Skin epidermis (tissue), 12 donors: ENCODE measurements around the gene MLLT6.

ENCODE experiments used
- H3K27ac ChIP-seq, 21 experiments: fragments of 200-600 bp; sonication (generic) in 11 of 21; one replicate each; pipeline ENCODE4 v1.5.0; 2020; ENCODE audit warnings: mild to moderate bottlenecking in 3 of 21, inconsistent platforms in 2 of 21, moderate library complexity in 2 of 21
- H3K4me3 ChIP-seq, 7 experiments: fragments of 200-600 bp; sonication (generic) in 2 of 7; one replicate each; pipeline ENCODE4 v1.5.0; 2020; ENCODE audit warnings: inconsistent platforms in 2 of 7, mild to moderate bottlenecking in 2 of 7, moderate library complexity in 1 of 7

MLLT6 gene

DNA sequence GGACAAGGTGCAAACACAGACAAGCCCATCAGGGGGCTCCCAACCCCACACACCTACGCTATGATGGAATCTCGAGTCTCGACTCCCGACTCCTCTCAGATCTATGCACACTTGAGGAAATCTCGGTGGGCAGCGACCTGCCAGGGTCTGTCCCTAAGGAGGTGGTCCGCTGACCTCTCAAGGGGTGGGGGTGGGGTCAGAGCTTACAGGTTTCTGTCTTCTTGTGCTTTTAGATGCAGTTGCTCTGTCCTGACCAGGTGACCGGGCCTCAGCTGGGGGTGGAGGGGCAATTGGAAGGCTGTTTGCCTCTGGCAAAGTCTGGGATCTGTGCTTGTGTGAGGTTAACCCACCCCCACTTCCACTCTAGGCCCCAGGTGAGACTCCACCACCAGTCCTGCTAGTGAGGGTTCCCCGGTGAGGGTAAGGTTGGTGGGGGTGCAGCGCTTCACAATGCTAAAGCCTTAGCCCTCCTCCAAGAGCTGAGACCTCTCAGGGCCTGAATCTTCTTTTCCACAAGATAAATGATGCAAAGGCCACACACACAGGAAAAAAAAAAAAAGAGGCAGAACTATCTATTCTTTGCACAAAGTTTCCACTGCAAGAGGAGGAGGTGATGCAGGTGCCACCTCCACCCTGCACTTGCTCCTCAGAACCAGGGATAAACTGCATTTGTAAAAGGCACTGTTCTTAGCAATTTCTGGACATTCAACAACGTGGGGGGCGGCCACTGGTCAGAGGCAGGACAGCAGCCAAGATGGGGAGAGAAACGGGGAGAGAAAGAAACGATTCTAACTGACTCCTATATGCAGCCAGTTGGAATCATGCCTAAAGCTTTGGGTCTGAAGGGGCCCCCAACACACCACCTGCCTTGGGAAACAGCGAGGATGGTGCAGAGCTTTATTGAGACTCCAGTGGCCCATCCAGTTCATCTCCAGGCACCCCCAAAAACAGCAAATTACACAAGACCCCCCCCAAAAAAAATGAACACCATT, 29.2 kb downstream of the MLLT6 start:
- Histone ChIP-seq H3K27ac (no peak overlapping the region), H3K4me3 (no peak overlapping the region)

GRCh38 chr17:38735161-38735997, 30.3 kb downstream of the MLLT6 start:
- Histone ChIP-seq H3K4me3 (no peak overlapping the region), H3K27ac (no peak overlapping the region)

GRCh38 chr17:38738007-38738662, 33.1 kb downstream of the MLLT6 start:
- Histone ChIP-seq H3K4me3 (no peak overlapping the region), H3K27ac (no peak overlapping the region)

DNA sequence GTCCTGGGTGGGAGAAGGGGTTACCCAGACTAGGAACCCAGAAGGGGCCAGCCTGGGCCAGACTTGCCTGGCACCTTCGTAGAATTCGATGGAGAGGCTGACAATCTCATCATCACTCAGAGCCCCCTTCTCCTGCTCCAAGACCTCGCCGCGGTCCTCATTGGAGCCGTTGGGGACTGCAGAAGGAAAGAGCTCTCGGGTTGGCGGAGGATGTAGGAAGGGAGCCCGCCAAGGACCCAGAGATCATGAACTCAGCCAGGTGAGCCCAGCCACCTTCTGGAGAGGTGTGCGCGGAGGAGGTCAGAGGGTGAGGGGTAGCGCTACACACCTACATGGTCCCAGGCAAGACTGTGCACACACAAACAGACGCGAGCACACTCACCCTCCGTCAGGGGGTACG, 33.6 kb downstream of the MLLT6 start:
- no peak overlapping the region for H3K27ac ChIP-seq
- no peak overlapping the region for H3K4me3 ChIP-seq

DNA sequence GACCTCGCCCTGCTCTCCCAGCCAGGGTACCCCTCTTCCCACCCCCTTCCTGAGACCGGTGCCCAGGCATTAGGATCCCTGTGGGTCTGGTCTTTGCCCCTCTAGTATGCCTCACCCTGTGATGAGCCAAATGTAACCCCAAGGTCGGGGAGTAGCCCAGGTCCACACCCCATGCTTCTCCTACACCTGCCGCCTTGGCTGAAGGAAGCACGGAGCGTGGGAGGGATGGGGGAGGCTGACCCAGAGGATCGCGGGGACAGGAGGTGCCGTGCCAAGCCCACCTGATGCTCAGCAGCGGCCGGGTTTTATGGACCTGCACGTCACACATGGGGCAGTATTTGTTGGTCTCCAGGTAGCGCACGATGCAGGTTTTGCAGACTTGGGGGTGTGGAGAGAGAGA, 34.2 kb downstream of the MLLT6 start:
- no peak overlapping the region for H3K27ac ChIP-seq
- no peak overlapping the region for H3K4me3 ChIP-seq

- Histone ChIP-seq H3K27ac (no peak overlapping the region), H3K4me3 (no peak overlapping the region)
Observed at GRCh38 chr17:38740044-38740443, 35.0 kb downstream of the MLLT6 start.

DNA sequence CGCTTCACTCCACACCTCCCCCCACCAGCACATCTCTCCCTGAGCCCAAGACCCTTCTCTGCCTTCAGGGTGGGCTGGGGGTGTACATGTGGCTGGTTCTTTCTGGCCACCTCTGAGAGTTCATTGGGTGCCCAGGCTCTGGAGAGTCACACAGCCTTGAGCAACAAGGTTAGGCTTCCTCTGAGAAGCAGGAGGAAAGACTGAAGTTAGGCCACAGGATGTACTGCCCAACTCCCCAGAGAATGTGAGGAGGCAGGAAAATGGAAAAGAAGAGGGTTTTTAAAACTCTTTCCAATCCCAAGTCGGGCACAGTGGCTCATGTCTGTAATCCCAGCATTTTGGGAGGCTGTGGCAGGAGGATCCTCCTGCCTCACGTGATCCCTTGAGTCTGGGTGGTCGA, 35.7 kb downstream of the MLLT6 start:
- peak overlapping the region in 1 of 21 experiments; percentile 44 for H3K27ac ChIP-seq
- H3K4me3 ChIP-seq: no peak overlapping the region

GRCh38 chr17:38741461-38741860, 36.4 kb downstream of the MLLT6 start:
- Histone ChIP-seq H3K27ac (peak overlapping the region in 7 of 21 experiments; percentile 19 to 87 (median 66)), H3K4me3 (no peak overlapping the region)

- H3K27ac ChIP-seq: peak overlapping the region in 10 of 21 experiments; percentile 19 to 87 (median 65)
- no peak overlapping the region for H3K4me3 ChIP-seq
Observed at GRCh38 chr17:38741921-38742410, 36.9 kb downstream of the MLLT6 start.

DNA sequence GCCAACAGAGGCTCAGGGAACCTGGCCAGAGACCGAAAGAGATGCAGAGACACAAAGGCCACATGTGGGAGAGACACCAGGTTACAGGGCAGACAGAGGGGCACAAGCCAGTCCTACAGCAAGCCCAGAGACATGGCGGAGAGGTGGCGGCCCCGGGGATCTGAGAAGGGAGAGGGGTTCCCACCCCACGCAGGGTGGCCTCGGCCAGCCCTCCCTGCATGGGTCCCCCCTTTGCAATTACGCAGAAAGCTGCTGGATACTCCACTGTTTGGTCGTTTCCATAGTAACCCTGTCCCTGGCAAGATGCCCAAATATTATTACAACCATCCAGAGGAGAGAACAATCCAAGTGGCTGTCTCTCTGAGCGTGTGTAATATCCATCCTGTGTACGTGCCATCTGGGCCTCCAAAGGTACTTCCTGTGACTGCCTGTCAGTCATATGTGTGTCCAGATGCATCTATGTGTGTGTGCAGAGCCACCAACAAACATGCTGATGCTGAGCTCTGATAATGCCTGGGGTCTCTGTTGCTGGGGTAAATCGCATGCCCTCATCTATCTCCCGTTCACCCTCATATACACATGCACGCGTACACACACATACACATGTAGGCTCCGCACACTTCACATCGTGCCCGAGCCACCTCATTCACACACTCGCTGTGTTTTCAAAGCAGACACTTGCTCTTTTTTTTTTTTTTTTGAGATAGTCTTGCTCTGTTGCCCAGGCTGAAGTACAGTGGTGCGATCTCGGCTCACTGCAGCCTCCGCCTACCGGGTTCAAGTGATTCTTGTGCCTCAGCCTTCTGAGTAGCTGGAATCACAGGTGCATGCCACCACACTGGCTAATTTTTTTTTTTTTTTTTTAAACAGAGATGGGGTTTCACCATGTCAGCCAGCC, 37.6 kb downstream of the MLLT6 start:
- no peak overlapping the region for H3K4me3 ChIP-seq
- H3K27ac ChIP-seq: peak overlapping the region in 10 of 21 experiments; percentile 19 to 87 (median 65)

- H3K4me3 ChIP-seq: no peak overlapping the region
- H3K27ac ChIP-seq: no peak overlapping the region
Observed at GRCh38 chr17:38743556-38744171, 38.6 kb downstream of the MLLT6 start.

DNA sequence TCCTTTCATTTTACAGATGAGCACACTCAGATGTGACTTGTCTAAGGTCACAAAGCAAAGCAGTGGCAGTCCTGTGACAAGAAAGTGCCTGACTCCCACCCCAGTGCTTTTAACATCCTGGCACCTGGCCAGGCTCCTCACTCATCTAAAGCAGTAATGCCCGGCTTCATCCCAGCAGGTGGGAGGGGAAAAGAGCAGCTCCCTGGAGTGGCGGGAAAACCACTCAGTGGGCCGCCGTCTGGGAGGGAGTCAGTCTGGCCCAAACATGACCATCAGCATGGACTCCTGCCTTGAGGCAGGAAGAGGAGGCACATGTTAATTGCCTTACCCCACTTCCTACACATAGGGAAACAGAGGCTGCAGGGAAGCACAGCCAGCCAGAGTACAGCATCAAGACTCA, 40.5 kb downstream of the MLLT6 start:
- H3K27ac ChIP-seq: no peak overlapping the region
- no peak overlapping the region for H3K4me3 ChIP-seq

GRCh38 chr17:38746004-38746848, 41.2 kb downstream of the MLLT6 start:
- Histone ChIP-seq H3K27ac (peak overlapping the region in 8 of 21 experiments; percentile 75 to 87 (median 84)), H3K4me3 (peak overlapping the region in 4 of 7 experiments; percentile 57 to 72 (median 69))

DNA sequence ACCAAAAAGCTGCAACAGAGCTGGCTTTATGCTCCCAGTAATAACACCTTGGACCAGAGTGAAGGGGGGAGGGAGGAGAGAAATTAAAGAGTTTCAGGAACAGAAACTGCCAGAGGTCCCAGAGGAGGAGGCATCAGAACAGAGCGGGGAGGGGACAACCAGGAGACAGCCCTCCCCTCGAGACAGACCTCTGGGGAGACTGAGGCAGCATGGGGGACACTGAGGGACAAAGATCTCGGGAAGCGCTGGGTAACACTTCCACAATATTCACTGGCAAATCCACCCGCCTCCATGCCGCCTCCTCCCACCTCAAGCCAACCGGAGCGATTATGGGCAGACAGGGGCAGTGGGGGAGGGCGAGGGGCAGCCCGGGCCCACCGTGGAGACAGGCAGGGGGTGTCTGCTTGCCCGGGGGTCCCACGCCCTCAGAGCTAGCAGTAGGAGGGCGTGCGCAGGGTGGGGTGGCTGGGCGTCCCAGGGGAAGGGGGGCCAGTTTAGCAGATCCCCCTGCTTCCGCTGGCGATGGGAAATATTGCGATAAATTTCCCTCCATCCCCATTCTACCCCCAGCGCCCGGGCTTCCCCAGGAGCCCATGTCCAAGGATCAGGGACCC, 41.9 kb downstream of the MLLT6 start:
- peak overlapping the region in 16 of 21 experiments; percentile 71 to 93 (median 82) for H3K27ac ChIP-seq
- H3K4me3 ChIP-seq: peak overlapping the region; percentile 43 to 74 (median 68)

DNA sequence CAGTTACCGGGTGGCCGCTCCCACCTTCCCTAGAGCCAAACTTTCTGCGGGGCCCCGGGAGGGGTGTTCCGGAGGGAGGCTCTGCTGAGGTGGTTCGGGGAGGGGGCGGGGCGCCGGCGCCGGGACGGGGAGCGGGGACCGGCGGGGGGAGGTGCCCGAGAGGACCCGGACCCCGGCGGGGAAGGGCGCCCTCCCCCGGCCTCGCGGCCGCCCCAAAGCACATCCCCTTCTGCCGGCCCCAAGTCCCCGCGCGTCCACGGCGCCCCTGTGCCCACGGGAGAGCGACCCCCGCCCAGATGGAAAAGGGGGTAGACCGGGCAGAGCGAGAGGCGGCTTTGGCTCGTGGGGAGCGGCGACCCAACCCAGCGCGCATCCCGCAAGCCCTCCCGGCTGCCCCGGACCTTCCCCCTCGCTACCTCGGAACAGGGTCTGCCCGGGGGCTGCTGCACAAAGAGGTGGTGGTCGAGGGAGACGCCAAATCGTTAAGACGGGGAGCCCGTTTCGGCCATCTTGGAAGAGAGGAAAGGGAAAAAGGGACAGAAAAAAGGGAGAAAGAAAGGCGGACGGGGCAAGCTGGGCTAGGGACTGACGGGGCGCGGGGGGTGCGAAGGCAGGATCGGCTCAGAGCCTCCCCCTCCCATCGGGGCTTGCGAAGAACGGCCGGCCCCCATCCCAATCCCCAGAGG, 42.5 kb downstream of the MLLT6 start:
- Histone ChIP-seq H3K4me3 (peak overlapping the region; percentile 43 to 74 (median 68)), H3K27ac (peak overlapping the region; percentile 8 to 93 (median 80))

GRCh38 chr17:38748149-38748891, 43.2 kb downstream of the MLLT6 start, which contains the start of gene PCGF2:
Gene PCGF2, minus strand, starts transcription at chr17:38748336. Its CDS starts 7,934 bp downstream, at chr17:38740402.
- Histone ChIP-seq H3K27ac (peak within 1 kb of the TSS; percentile 8 to 93 (median 80)), H3K4me3 (peak within 1 kb of the TSS; percentile 43 to 74 (median 68))
